ENCODE results near the gene GAREM1. TPM values are rescaled to one million over a fixed set of nuclear protein-coding genes. Genes with fewer than 3 reads are reported as not detected.
"Not testable (repeated sequence)": the region's sequence is repeated elsewhere in the genome, so short reads cannot be mapped to it uniquely, and the experiment has no call there.

GAREM1 gene
- total and polyA plus RNA-seq, 2 experiments from 2014 or later: 6.9 to 7.1 TPM

DNA sequence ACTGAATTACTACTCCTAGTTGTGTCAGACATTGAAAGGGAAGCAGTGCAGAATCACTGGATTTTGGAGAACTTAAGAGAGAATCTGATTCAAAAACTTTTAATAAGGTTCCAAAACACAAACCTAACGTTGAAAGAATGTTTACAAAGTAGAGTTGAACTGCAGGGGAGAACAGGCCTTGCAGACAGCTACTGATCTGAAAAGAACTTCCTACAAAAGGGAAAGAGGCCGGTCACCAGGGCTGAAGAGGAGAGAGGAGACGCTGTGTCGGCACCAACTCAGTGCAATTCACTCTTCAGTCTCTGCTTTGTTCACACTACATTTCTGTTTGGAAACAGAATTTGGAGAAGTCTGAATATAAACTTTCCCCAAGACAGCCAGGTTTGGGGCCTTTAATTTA lies 124.0 kb downstream of the GAREM1 start:
- H3K4me2 ChIP-seq: peak overlapping the region; percentile 40
- H3K9me2 ChIP-seq (replicated peaks; ENCODE audit: insufficient read depth): no peaks in the 10 kb centered on the region
- DNase-seq (ENCODE audit: low spot score): peak; percentile 19
- WGBS (ENCODE audit: low lambda C conversion rate, missing lambda C conversion rate): 32% methylated on average over 4 of the region's 4 CpGs
- H3K4me3 ChIP-seq: no peak overlapping the region
- TF ChIP-seq CTCF (IDR thresholded peaks at IDR 0.05; ENCODE audit: poor library complexity): no peak
- TF ChIP-seq EZH2 (IDR thresholded peaks at IDR 0.05; ENCODE audit: borderline replicate concordance): no peak
- no peak for TF ChIP-seq EZH2phosphoT487 (IDR thresholded peaks at IDR 0.05; ENCODE audit: low read depth, severe bottlenecking, unreplicated experiment)
- H3K4me1 ChIP-seq (ENCODE audit: insufficient read depth): peaks cover 19% of the 10 kb centered on the region
- H3K27ac ChIP-seq: peak overlapping the region; percentile 41
- no peaks in the 10 kb centered on the region for H4K20me1 ChIP-seq (ENCODE audit: insufficient read depth, poor library complexity, severe bottlenecking)
- no peaks in the 10 kb centered on the region for H3K79me2 ChIP-seq
- no peaks in the 10 kb centered on the region for H3K36me3 ChIP-seq (replicated peaks; ENCODE audit: insufficient read depth, low read depth)
- peak overlapping the region; percentile 32 for H2AFZ ChIP-seq
- no peaks in the 10 kb centered on the region for H3K27me3 ChIP-seq
- no peaks in the 10 kb centered on the region for H3K9me3 ChIP-seq (ENCODE audit: low read depth)

DNA sequence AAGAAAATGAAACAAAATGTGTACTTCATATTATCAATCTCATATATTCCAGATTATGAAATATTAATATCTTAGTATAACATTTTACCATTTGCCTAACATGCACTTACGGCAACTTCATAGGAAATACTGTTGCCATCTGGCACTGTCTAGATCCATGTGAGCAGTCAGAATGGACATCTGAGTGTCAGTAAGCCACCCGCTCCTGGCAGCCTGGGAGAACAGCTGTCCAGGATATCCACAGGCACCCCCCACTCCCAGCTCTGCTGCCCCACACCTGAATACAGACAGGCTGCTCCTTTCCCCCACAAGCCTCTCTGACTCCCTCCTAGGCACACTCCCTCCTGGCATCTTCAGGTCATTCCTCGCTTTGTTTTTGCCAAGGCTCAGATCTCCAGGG lies 127.0 kb downstream of the GAREM1 start:
- TF ChIP-seq EZH2 (IDR thresholded peaks at IDR 0.05; ENCODE audit: borderline replicate concordance) (no peak), CTCF (IDR thresholded peaks at IDR 0.05; ENCODE audit: poor library complexity) (no peak)
- Histone ChIP-seq H3K4me1 (ENCODE audit: insufficient read depth) (peaks cover 4% of the 10 kb centered on the region), H3K4me3 (no peak overlapping the region), H3K4me2 (no peak overlapping the region), H3K9me3 (ENCODE audit: low read depth) (no peaks in the 10 kb centered on the region), H4K20me1 (ENCODE audit: insufficient read depth, poor library complexity, severe bottlenecking) (no peaks in the 10 kb centered on the region), H2AFZ (no peak overlapping the region), H3K79me2 (no peaks in the 10 kb centered on the region), H3K36me3 (replicated peaks; ENCODE audit: insufficient read depth, low read depth) (no peaks in the 10 kb centered on the region), H3K27ac (no peak overlapping the region), H3K27me3 (no peaks in the 10 kb centered on the region), H3K9me2 (replicated peaks; ENCODE audit: insufficient read depth) (no peaks in the 10 kb centered on the region)
- WGBS (ENCODE audit: low lambda C conversion rate, missing lambda C conversion rate): 94% methylated on average over 3 of the region's 3 CpGs
- DNase-seq (ENCODE audit: low spot score): no peak

GRCh38 chr18:32341112-32341511 lies 129.6 kb downstream of the GAREM1 start:
- H3K9me2 ChIP-seq (replicated peaks; ENCODE audit: insufficient read depth); H3K4me1 ChIP-seq (ENCODE audit: insufficient read depth); H3K9me3 ChIP-seq (ENCODE audit: low read depth); H3K27me3 ChIP-seq; H3K36me3 ChIP-seq (replicated peaks; ENCODE audit: insufficient read depth, low read depth); DNase-seq (ENCODE audit: low spot score); H3K27ac ChIP-seq; H3K4me3 ChIP-seq; H2AFZ ChIP-seq; H3K4me2 ChIP-seq; H3K79me2 ChIP-seq; H4K20me1 ChIP-seq (ENCODE audit: insufficient read depth, poor library complexity, severe bottlenecking): not testable (repeated sequence)
- 97% methylated on average over 3 of the region's 3 CpGs for WGBS (ENCODE audit: low lambda C conversion rate, missing lambda C conversion rate)

DNA sequence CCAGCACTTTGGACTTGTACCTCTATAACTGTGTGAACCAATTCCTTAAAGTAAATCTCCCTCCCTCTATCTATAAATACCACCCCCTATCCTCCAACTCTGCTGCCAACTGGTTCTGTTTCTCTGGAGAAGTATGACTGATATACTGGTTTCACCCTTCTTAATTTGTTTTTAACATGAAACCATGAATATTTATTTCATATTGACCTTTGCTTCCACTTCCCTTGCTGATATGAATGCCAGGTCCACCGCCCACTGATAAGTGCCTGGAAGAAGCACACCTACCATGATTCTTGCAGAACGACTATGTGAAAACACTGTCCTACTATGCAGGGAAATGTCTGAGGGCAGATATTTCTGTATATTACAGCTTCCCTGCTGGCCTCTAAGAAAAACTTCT lies 131.6 kb downstream of the GAREM1 start:
- no peaks in the 10 kb centered on the region for H4K20me1 ChIP-seq (ENCODE audit: insufficient read depth, poor library complexity, severe bottlenecking)
- no peak for TF ChIP-seq EZH2phosphoT487 (IDR thresholded peaks at IDR 0.05; ENCODE audit: low read depth, severe bottlenecking, unreplicated experiment)
- no peak for TF ChIP-seq CTCF (IDR thresholded peaks at IDR 0.05; ENCODE audit: poor library complexity)
- TF ChIP-seq EZH2 (IDR thresholded peaks at IDR 0.05; ENCODE audit: borderline replicate concordance): no peak
- no peak overlapping the region for H2AFZ ChIP-seq
- no peak overlapping the region for H3K4me2 ChIP-seq
- no peaks in the 10 kb centered on the region for H3K4me1 ChIP-seq (ENCODE audit: insufficient read depth)
- no peaks in the 10 kb centered on the region for H3K9me2 ChIP-seq (replicated peaks; ENCODE audit: insufficient read depth)
- H3K36me3 ChIP-seq (replicated peaks; ENCODE audit: insufficient read depth, low read depth): no peaks in the 10 kb centered on the region
- 75% methylated on average over 2 of the region's 2 CpGs for WGBS (ENCODE audit: low lambda C conversion rate, missing lambda C conversion rate)
- H3K27ac ChIP-seq: no peak overlapping the region
- no peaks in the 10 kb centered on the region for H3K27me3 ChIP-seq
- H3K9me3 ChIP-seq (ENCODE audit: low read depth): no peaks in the 10 kb centered on the region
- H3K4me3 ChIP-seq: no peak overlapping the region
- no peak for DNase-seq (ENCODE audit: low spot score)
- H3K79me2 ChIP-seq: no peaks in the 10 kb centered on the region
